SH-SY5Y (cell line): ENCODE measurements around the gene TMCC3.

Experiments
- GATA2 ChIP-seq: IDR thresholded peaks from 2 replicates; pipeline ENCODE4 v1.6.1; 2011; ENCODE audit warnings: mild to moderate bottlenecking, low read depth, low read length
- GATA3 ChIP-seq: IDR thresholded peaks from 2 replicates; pipeline ENCODE4 v1.6.1; 2011; ENCODE audit warnings: low read depth, mild to moderate bottlenecking, low read length, moderate library complexity

GRCh38 chr12:94594443-94594825, 55.9 kb downstream of the TMCC3 start:
- TF ChIP-seq GATA3 (no peak), GATA2 (no peak)
